HCT116 (cell line): ENCODE results near the gene NPC2. TPM values are rescaled to one million over a fixed set of nuclear protein-coding genes. Genes with fewer than 3 reads are reported as not detected.

Source experiments
- ATAC-seq: fragments of 200-7000 bp; cut with Tn5 transposase; 2 replicates; pipeline ENCODE4 v1.9.1; 2020; ENCODE audit warnings: mild to moderate bottlenecking, moderate library complexity
- BruUV-seq: library from RNA; stranded (reverse); fragments of 400-500 nt; replicated peaks from 2 replicates; lab custom pipeline; 2021; lab: Mats Ljungman, UMichigan
- CTCF ChIA-PET: fragments of 300-600 bp; sonication (Branson Sonifier 250); formaldehyde crosslinking; loops from one replicate; lab custom pipeline; 2021; ENCODE audit warnings: antibody characterized with exemption; lab: Charles Lee
- POLR2A ChIA-PET: fragments of 300-600, 350-600 bp; sonication (Branson Sonifier 250); formaldehyde crosslinking; loops from one replicate; lab custom pipeline; 2021; ENCODE audit warnings: antibody characterized with exemption; lab: Charles Lee
- RAD21 ChIA-PET, 2 experiments: fragments of 300-600 bp; sonication (Branson Sonifier 250); formaldehyde crosslinking; loops; one replicate each; lab custom pipeline; 2023; ENCODE audit warnings: low total read pairs in 2 of 2; ENCODE audit not compliant: uncharacterized antibody in 2 of 2, unreplicated experiment in 2 of 2, low non-redundant PET in 1 of 2; lab: Charles Lee
- DNase-seq: peaks from one replicate; pipeline ENCODE4 v3.0.0-alpha.2; 2010; ENCODE audit warnings: low read depth, low spot score
- H2AFZ ChIP-seq: fragments of 200-600 bp; shearing (Covaris generic), sonication (generic); 2 replicates; pipeline ENCODE4 v1.6.1; 2017; ENCODE audit warnings: low read depth, mixed run types, mixed read lengths, antibody characterized with exemption, low read length; ENCODE audit not compliant: poor library complexity, severe bottlenecking
- H3K27ac ChIP-seq: 2 replicates; pipeline ENCODE4 v1.5.1; 2012; ENCODE audit warnings: low read depth, low read length
- H3K27me3 ChIP-seq: fragments of 200-600 bp; sonication (generic); 2 replicates; pipeline ENCODE4 v1.6.1; 2016; ENCODE audit warnings: mixed run types, low read length, mixed read lengths; ENCODE audit not compliant: insufficient read depth
- H3K36me3 ChIP-seq, 2 experiments: fragments of 200-500 bp in 1 of 2; fragments of 200-600 bp in 1 of 2; sonication (Bioruptor generic) in 1 of 2; sonication (generic) in 1 of 2; 2 replicates each; pipeline versions ENCODE4 v1.5.1 to v1.6.1; 2014 to 2016; ENCODE audit warnings: low read length in 2 of 2, inconsistent platforms in 1 of 2, mixed read lengths in 1 of 2, mixed run types in 1 of 2; ENCODE audit not compliant: insufficient read depth in 2 of 2, control insufficient read depth in 1 of 2
- H3K4me1 ChIP-seq, 2 experiments: fragments of 200-600 bp in 1 of 2; sonication (generic) in 1 of 2; 2 replicates each; pipeline versions ENCODE4 v1.5.1 to v1.6.1; 2012 to 2017; ENCODE audit warnings: low read length in 2 of 2, inconsistent platforms in 1 of 2, mild to moderate bottlenecking in 1 of 2, mixed read lengths in 1 of 2, mixed run types in 1 of 2, moderate library complexity in 1 of 2; ENCODE audit not compliant: insufficient read depth in 2 of 2, control insufficient read depth in 1 of 2
- H3K4me2 ChIP-seq: fragments of 200-600 bp; sonication (generic); 2 replicates; pipeline ENCODE4 v1.6.1; 2017; ENCODE audit warnings: mixed run types, low read length, mixed read lengths
- H3K4me3 ChIP-seq, 2 experiments: fragments of 200-600 bp in 1 of 2; sonication (generic) in 1 of 2; replicated peaks in 1 of 2; 2 replicates each; pipeline ENCODE4 v1.5.1; 2011 to 2016; ENCODE audit warnings: low read length in 2 of 2, control low read depth in 1 of 2, low read depth in 1 of 2, mild to moderate bottlenecking in 1 of 2, mixed read lengths in 1 of 2, mixed run types in 1 of 2
- H3K79me2 ChIP-seq: fragments of 200-600 bp; sonication (generic); 2 replicates; pipeline ENCODE4 v1.6.1; 2017; ENCODE audit warnings: mild to moderate bottlenecking, mixed run types, low read length, moderate library complexity, mixed read lengths; ENCODE audit not compliant: insufficient read depth
- H3K9ac ChIP-seq: fragments of 200-600 bp; sonication (generic); 2 replicates; pipeline ENCODE4 v1.6.1; 2016; ENCODE audit warnings: low read length, mixed read lengths
- H3K9me2 ChIP-seq: fragments of 200-600 bp; sonication (generic), shearing (Covaris generic); 2 replicates; pipeline ENCODE4 v1.6.1; 2017; ENCODE audit warnings: mixed run types, mild to moderate bottlenecking, moderate library complexity; ENCODE audit not compliant: insufficient read depth
- H3K9me3 ChIP-seq, 2 experiments: fragments of 200-500 bp in 1 of 2; fragments of 200-600 bp in 1 of 2; sonication (Bioruptor generic) in 1 of 2; sonication (generic) in 1 of 2; 2 replicates each; pipeline ENCODE4 v1.6.1; 2014 to 2017; ENCODE audit warnings: low read length in 2 of 2, mixed read lengths in 2 of 2, inconsistent platforms in 1 of 2, low read depth in 1 of 2, mild to moderate bottlenecking in 1 of 2, mixed run types in 1 of 2, moderate library complexity in 1 of 2; ENCODE audit not compliant: control insufficient read depth in 1 of 2, insufficient read depth in 1 of 2
- H4K20me1 ChIP-seq: fragments of 200-600 bp; sonication (generic), shearing (Covaris generic); 2 replicates; pipeline ENCODE4 v1.6.1; 2017; ENCODE audit warnings: mixed run types, mild to moderate bottlenecking, moderate library complexity; ENCODE audit not compliant: insufficient read depth
- ATF3 ChIP-seq: IDR thresholded peaks from 2 replicates; pipeline ENCODE4 v1.6.1; 2012
- CBX3 ChIP-seq: IDR thresholded peaks from 2 replicates; pipeline ENCODE4 v1.6.1; 2012; ENCODE audit warnings: low read depth
- CTCF ChIP-seq, 3 experiments: fragments of 200-600 bp in 1 of 3; sonication (generic) in 1 of 3; IDR thresholded peaks in 2 of 3; conservative IDR thresholded peaks in 1 of 3; 2 replicates each; pipeline ENCODE4 v1.5.1; 2012 to 2017; ENCODE audit warnings: low read depth in 2 of 3, low read length in 2 of 3, antibody characterized with exemption in 1 of 3, borderline replicate concordance in 1 of 3, control low read depth in 1 of 3, mild to moderate bottlenecking in 1 of 3, mixed read lengths in 1 of 3, mixed run types in 1 of 3, moderate library complexity in 1 of 3; ENCODE audit not compliant: insufficient read depth in 1 of 3
- ELF1 ChIP-seq: IDR thresholded peaks from 2 replicates; pipeline ENCODE4 v1.6.1; 2012; ENCODE audit warnings: low read depth, borderline replicate concordance
- EZH2 ChIP-seq: fragments of 200-600 bp; sonication (generic); IDR thresholded peaks from 2 replicates; pipeline ENCODE4 v1.6.1; 2017; ENCODE audit warnings: antibody characterized with exemption, mixed run types
- EZH2phosphoT487 ChIP-seq: fragments of 200-600 bp; IDR thresholded peaks from 2 replicates; pipeline ENCODE4 v1.6.1; 2018; ENCODE audit warnings: antibody characterized with exemption, borderline replicate concordance
- FOSL1 ChIP-seq: IDR thresholded peaks from 2 replicates; pipeline ENCODE4 v1.6.1; 2012; ENCODE audit warnings: low read depth
- JUND ChIP-seq: IDR thresholded peaks from 2 replicates; pipeline ENCODE4 v1.6.1; 2012
- POLR2A ChIP-seq: IDR thresholded peaks from 2 replicates; pipeline ENCODE4 v1.7.0; 2011; ENCODE audit warnings: borderline replicate concordance; ENCODE audit not compliant: insufficient read depth, insufficient read length; ENCODE audit errors: extremely low read depth
- POLR2AphosphoS5 ChIP-seq: IDR thresholded peaks from 2 replicates; pipeline ENCODE4 v1.6.1; 2011; ENCODE audit warnings: mild to moderate bottlenecking, low read depth, low read length, moderate library complexity
- RAD21 ChIP-seq: IDR thresholded peaks from 2 replicates; pipeline ENCODE4 v1.6.1; 2012; ENCODE audit warnings: low read depth, mild to moderate bottlenecking
- SRF ChIP-seq: IDR thresholded peaks from 2 replicates; pipeline ENCODE4 v1.6.1; 2012; ENCODE audit warnings: low read depth
- TCF7L2 ChIP-seq: IDR thresholded peaks from 2 replicates; pipeline ENCODE4 v1.7.0; 2011; ENCODE audit warnings: borderline replicate concordance, inconsistent platforms; ENCODE audit not compliant: insufficient read depth, insufficient read length; ENCODE audit errors: extremely low read depth
- YY1 ChIP-seq: IDR thresholded peaks from 2 replicates; pipeline ENCODE4 v1.6.1; 2011; ENCODE audit warnings: low read length, low read depth, moderate library complexity, mild to moderate bottlenecking; ENCODE audit not compliant: insufficient replicate concordance; ENCODE audit errors: extremely low read depth
- ZBTB33 ChIP-seq: IDR thresholded peaks from 2 replicates; pipeline ENCODE4 v1.6.1; 2011; ENCODE audit warnings: mild to moderate bottlenecking, low read length, moderate library complexity; ENCODE audit not compliant: insufficient replicate concordance; ENCODE audit errors: extremely low read depth
- intact Hi-C: fragments of 100-400 bp; cut with micrococcal nuclease; formaldehyde crosslinking; loops from 2 replicates; pipeline ENCODE4 v1.10.0; 2022
- total RNA-seq: library from RNA; stranded (reverse); gene quantifications from one replicate; pipeline ENCODE4 v1.2.1, GENCODE V29; 2021; ENCODE audit not compliant: unreplicated experiment

Gene NPC2
- total RNA-seq, 1 experiment from 2014 or later, result 105 TPM

GRCh38 chr14:74524812-74525135 is 31.7 kb upstream of the NPC2 start:
- Histone ChIP-seq H2AFZ (no peak overlapping the region), H3K4me3 (no peak overlapping the region), H4K20me1 (no peaks in the 10 kb centered on the region), H3K36me3 (no peaks in the 10 kb centered on the region), H3K27me3 (no peaks in the 10 kb centered on the region), H3K79me2 (no peaks in the 10 kb centered on the region), H3K9ac (no peak overlapping the region), H3K27ac (no peak overlapping the region), H3K4me1 (peaks cover 0 to 10% of the 10 kb centered on the region in 2 experiments; a peak in 1 of 4 replicates), H3K4me2 (no peak overlapping the region), H3K9me3 (no peaks in the 10 kb centered on the region), H3K9me2 (no peaks in the 10 kb centered on the region)
- intact Hi-C loops, result no loop called here
- ATAC-seq (no peak), DNase-seq (no peak)
- no TSS peak for BruUV-seq
- ChIA-PET RAD21 (no interaction called here), CTCF (no interaction called here), POLR2A (no interaction called here)
- TF ChIP-seq SRF (no peak), CBX3 (no peak), RAD21 (no peak), CTCF (IDR thresholded peaks at IDR 0.05 in 2 of 3, conservative IDR thresholded peaks at IDR 0.05 in 1 of 3; ENCODE audit: borderline replicate concordance in 1 of 3, insufficient read depth in 1 of 3, low read depth in 2 of 3, low read length in 2 of 3) (no peak), TCF7L2 (no peak), EZH2 (no peak), YY1 (no peak), ELF1 (no peak), POLR2A (no peak), FOSL1 (no peak), POLR2AphosphoS5 (no peak), EZH2phosphoT487 (no peak), ZBTB33 (no peak), ATF3 (no peak), JUND (no peak)
